ENCODE data around the gene PABPN1.

DNA sequence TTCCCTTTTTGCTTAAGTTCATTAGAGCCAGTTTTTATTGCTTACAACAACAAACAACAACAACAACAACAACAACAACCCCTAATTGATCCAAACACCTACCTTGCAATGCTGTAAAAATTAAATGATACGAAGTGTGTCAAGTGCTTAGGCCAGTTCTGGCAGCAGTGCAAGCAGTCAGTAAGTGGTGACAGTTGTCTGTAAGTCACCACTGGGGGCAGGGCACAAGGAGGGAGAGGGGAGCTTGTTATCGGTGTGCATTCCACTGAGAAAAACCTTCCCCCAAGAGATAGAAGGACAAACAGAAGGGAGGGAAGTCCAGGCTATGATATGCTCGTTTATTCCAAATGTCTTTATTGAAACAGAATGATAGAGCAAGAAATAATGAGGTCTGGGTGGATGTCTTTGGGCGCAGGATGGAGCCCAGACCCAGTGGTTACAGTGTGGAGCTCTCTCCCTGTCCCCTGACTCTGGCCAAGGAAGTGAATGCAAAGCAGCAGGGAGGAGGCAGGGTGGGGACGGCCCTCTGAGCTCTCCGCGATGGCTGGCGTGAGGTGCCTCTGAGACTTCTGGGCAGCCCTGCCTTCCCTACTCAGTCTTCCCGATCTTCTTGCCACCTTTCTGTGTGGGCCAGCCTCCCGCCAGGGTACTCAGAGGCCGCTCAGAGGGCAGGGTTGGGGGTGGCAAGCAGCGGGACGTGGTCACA is 24.9 kb downstream of the PABPN1 start:
- TF ChIP-seq, protein P1, sequence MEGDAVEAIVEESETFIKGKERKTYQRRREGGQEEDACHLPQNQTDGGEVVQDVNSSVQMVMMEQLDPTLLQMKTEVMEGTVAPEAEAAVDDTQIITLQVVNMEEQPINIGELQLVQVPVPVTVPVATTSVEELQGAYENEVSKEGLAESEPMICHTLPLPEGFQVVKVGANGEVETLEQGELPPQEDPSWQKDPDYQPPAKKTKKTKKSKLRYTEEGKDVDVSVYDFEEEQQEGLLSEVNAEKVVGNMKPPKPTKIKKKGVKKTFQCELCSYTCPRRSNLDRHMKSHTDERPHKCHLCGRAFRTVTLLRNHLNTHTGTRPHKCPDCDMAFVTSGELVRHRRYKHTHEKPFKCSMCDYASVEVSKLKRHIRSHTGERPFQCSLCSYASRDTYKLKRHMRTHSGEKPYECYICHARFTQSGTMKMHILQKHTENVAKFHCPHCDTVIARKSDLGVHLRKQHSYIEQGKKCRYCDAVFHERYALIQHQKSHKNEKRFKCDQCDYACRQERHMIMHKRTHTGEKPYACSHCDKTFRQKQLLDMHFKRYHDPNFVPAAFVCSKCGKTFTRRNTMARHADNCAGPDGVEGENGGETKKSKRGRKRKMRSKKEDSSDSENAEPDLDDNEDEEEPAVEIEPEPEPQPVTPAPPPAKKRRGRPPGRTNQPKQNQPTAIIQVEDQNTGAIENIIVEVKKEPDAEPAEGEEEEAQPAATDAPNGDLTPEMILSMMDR (IDR thresholded peaks at IDR 0.05 in 8 of 11, conservative IDR thresholded peaks at IDR 0.05 in 3 of 11), result no peak
- TF ChIP-seq POLR2AphosphoS5 (IDR thresholded peaks at IDR 0.05), result no peak
